HG03280 (cell line): ENCODE data around the gene TMEM242.

Experiments used
- ATAC-seq: cut with Tn5 transposase; IDR thresholded peaks from one replicate; pipeline ENCODE4 v1.9.1; 2021; ENCODE audit warnings: mild to moderate bottlenecking, moderate library complexity; ENCODE audit not compliant: unreplicated experiment

The TMEM242 gene

DNA sequence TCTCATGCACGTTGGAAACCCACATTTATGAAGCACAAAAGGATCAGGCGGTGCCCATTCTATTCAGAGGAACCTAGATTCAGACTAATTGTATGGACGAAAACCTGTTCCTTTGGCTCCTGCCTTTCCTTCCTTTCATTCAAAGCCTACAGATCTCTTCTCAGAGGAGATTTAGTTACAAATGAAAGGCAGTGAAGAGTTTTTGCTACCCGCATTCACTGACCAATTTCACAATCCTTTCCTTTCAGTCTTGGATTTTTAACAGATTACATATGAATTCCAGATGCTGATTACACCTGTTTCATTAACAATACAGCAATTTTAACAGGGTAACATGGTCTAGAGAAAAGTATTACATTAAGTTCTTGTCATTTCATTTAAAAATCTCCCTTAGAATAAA is 32.0 kb downstream of the TMEM242 start:
- no peak for ATAC-seq

DNA sequence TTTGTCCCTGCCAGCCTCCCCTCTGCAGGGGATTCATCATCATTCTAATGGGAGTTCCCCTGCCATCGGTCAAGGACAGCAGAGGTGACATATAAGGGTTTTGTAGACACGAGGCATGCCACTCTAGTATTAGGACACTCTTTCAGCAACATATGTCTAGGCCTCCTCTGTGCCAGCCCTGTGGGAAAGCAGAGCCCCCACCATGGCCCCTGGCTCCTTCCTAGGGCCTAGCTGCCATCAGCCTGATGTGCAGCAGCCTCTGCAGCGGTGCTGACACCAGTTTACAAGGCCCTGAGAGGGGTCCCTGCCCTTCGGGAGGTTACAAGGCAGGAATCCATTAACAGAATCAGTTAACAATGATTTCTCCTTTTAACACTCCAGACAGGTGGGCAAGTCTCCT is 32.5 kb downstream of the TMEM242 start:
- ATAC-seq: no peak

DNA sequence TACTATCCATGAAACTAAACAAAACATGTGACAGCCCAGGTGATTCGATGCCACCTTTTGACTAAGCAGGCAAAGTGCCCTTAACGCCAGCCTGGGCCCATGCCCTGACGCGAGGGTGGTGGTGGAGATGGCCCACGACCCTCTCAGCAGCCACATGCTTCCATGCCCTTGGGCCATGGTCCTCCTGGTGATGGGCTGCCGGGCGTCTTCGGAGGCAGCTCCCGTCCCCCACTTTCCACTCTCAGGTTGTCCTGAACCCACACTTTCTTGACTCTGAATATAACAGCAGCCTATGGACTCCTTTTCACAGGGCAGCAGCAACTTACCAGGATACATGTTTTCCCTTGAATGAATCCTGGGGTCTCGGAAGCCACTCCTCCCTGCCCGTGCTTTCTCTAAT is 33.6 kb downstream of the TMEM242 start:
- ATAC-seq: no peak

DNA sequence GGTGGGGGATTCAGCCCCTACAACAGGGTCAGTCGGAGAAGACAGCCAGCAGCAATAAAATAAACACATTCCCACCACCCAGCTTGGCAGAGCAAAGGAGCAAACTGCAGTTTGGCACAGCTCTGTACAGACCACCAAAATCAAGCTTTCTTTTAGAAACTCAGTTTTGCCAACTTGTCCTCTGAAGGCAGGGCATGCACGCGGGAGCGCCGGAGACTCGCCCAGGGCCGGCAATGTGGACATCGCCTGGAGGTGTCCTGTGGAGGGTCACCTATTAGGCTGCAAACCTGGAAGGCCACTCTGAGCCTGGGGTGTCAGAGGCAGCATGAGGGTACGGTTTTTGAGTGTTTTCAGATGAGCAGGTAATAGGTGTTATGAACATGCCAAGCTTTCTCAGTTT is 34.7 kb downstream of the TMEM242 start:
- no peak for ATAC-seq

DNA sequence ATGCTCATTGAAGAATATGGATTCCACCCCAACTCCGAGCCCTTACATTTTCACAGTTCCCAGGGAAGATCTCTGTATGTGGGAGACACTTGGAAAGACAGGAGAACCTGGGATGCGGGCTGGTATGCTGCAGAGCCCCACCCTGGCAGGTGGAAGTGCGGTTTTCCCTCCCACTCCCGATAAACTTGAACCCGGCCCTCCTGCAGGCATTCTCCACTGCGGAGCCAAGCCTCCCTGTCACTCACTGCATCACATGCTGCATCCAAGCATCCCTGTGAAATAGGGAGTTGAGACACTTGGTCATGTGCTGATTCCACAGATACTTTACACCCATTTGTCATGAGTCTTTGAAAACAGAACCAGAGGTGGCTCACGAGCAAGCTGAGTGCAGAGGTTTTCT is 35.4 kb downstream of the TMEM242 start:
- ATAC-seq: no peak

DNA sequence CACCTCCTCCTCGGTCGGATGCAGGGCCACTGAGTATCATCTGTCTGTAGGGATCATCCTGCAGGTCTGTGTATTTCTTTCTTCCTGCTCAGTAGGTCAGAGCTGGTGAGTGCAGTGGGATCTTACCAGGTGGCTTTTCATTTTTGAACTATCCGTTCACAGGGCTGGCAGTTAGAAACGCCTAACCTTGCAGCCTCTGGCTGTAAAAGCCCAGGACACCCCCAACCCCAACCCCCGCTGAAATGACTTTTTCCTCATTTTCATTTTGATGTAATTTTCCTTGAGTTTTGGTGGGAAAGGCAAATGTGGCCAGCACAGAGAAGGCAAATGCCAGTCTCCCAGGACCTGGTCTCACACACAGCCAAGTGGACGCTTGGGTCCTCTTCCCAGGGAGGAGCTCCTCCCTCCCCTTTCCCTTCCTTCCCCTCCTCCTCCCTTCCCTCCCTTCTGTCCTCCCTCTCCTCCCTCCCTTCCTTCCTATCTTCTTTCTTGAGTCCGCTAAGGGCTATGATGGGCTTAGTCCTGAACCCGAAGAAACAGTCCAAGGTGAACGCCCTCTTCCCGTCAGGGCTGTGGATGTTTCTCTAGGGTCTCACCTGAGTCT is 36.0 kb downstream of the TMEM242 start:
- no peak for ATAC-seq

DNA sequence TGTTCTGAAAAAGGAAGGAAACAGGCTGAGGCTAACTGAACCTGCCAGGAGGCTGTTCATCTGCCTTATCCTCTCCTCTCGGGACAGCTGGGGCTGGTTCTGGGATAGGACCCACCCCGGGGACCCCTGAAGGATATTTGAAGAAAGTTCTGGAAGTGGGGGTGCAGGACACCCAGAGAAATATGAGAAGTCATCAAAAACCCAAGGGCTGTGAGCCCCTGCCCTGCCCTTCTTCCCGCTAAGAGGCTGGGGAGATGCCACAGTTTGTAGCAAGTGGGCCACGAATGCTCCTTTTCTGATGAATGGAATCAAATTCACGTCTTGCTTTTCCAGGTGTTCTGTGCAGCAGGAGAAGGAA is 37.9 kb downstream of the TMEM242 start:
- no peak for ATAC-seq

DNA sequence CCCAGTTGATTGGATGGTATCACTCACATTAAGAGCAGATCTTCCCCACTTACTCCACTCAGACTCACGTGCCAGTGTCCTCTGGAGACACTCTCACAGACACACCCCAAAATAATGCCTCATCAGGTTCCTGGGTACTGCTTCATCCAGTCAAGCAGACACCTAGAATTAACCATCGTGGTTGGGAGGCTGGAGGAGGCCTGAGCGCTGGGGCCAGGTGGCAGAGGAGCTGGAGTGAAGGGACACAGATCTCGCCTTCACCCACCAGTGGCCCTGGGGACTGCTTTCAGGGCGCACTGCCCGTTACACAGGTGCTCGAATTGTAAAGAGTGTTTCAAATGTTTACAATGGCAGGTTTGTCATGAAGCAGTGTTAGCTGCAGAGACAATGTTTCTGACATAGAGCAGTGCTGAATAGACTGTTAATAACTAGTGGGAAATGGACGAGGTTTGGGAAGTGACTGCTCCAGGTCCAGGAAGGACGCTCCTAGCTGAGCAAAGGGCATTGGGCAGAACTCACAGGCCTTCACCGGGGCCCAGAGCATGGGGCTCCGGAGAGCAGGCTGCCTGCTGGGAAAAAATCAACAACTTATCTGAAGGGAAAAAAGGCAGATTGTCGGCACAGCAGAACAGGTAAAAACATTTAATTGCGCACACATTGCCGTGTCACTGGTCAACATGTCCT is 38.4 kb downstream of the TMEM242 start:
- no peak for ATAC-seq

DNA sequence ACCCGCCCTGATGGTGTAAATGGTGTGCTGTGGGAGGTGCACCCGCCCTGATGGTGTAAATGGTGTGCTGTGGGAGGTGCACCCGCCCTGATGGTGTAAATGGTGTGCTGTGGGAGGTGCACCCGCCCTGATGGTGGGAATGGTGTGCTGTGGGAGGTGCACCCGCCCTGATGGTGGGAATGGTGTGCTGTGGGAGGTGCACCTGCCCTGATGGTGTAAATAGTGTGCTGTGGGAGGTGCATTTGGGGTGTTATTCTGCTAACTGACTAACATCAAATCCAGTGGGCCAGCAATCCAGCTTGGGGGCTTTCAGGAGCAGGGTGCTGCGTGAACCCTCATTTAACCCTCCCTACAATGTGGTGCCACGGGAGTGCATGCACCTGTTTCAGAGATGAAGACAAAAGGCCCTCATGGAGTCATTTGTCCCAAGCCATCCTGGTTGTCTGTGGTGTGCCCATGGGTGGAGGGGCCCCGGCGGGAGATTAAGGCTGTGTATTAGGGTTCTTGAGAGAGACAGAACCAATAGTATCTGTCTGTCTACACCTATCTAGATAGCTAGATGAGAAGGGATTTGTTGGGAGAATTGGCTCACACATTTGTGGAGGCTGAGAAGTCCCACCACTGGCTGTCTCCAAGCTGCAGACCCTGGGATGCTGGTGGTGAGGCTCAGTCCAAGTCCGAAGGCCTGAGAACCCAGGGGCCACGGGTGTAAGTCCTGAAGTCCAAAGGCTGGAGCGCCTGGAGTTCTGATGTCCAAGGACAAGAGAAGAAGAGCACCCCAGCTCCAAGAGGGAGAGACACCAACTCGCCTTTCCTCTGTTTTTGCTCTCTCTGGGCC is 39.2 kb downstream of the TMEM242 start:
- ATAC-seq: no peak

DNA sequence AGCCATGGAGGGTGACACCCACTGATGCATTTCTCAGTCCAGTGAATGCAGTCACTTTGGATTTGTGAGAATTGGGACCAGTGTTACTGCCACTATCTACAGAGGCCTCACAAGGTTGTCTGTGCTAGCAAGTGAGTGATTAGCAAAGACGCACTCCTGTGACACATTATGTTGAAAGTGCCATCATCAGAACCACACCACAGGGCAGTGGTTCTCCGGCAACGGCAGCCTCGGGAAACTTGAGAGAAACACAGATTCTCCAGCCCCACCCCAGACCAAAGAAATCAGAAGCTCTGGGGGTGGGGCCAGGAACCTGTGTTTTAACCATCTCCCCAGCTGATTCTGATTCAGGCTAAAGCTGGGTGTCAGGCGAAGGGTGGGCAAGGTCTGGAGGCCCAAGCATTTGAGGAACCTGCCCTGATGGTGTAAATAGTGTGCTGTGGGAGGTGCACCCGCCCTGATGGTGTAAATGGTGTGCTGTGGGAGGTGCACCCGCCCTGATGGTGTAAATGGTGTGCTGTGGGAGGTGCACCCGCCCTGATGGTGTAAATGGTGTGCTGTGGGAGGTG is 39.9 kb downstream of the TMEM242 start:
- no peak for ATAC-seq

DNA sequence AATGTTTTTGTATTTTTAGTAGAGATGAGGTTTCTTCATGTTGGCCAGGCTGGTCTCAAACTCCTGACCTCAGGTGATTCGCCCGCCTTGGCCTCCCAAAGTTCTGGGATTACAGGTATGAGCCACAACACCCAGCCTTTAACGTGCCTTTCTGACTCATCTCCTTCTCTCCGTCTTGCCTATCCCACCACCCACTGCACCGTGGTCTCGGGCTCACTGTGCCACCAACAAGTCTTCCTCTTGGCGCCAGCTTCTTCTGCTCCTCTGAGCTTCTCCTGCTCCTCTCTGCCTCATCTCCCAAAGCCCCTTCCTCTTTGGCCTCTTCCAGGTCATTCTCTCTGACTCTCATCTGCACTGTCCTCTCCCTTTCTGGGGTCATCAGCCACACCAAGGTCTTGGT is 41.0 kb downstream of the TMEM242 start:
- ATAC-seq: no peak

DNA sequence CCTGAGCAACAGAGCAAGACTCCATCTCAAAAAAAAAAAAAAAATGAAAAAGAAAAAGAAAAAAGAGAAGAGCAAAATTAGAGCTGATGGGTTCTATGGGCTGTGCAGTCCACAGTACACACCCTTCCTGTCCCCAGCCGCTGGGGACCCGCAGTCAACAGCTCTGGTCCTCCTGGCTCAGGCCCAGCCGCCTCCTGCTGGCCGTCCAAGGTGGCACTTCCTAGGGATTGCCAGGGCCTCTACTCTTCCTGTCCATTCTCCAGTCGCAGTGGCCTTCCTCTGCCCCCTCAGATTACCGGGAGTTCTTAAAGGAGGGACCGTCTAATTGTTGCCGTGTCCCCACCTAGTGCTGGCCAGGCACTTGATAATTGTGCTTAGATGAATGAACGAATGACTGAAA is 41.7 kb downstream of the TMEM242 start:
- ATAC-seq: no peak

DNA sequence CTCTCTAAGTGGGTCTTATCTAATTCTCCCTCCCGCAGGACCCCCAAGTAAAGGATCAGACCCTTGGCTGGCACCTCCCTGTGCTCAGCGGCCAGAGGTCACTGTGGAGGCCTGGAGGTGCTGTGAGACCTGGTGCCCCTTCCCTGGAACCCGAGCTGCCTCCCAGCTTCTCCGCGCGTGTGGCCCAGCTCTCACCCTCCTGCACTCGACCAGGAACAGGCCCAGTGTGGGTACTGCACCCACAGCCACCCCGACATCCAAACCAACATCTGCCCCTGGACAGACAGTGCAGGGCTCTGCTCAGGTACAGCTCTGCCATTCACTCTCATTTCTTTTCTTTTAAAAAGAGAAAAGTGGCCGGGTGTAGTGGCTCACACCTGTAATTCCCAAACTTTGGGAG is 42.4 kb downstream of the TMEM242 start:
- no peak for ATAC-seq

DNA sequence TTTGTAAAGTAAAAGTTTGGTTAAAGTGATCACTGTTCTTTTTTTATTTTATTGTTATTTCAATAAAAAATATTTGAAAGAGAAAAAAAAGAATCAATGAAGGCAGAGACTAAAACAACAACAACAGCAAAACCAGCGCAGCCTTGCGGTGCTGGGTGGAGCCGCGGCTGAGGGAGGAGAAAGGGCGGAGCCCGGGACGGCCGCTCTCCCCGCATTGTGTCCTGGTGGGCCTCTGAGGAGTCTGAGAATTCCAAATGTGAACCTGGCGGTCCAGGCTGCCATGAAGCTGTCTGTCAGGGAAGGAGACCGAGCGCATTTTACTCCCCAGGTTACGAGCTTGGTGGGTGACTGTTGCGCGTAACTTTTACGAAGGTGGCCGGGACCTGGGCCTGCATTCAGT is 43.2 kb downstream of the TMEM242 start:
- ATAC-seq: no peak

DNA sequence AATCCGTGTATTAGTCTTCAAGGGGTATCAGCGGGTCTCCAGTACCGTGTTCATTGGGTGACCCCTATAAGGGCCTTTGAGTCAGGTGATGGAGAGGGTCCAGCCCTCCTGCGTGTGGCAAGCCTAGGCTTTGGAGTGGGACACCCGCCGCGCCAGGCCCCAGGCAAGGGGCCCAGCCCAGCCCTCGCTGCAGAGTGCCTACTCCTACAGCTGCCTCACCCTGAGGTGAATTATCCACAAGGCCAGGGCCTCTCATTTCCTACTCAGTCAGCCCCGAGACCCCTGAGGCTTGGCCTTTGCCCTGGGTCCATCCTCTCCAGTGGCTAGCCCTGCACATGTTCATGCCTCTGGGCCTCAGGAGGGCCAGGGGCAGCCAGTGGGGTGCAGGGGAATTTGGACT is 45.1 kb downstream of the TMEM242 start:
- ATAC-seq: no peak

DNA sequence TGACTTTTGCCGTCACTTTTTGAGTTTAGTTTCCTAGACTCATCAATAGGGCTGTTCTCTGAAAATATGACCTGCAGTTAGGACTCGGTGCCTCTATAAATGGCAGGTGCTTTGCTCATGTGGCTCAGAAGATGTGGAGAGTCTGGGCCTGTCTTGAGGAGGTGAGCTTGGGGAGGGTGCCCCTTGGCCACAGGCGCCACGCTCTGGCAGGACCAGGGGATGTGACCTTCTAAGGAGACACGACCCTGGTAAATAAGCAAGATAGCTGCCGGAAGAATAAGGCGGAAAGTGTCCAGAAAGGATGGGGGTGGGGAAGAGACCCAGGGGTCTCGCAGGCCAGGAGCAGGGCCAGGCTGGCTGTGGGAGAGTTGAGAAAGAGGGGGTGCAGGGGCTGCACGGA is 46.6 kb downstream of the TMEM242 start:
- no peak for ATAC-seq

DNA sequence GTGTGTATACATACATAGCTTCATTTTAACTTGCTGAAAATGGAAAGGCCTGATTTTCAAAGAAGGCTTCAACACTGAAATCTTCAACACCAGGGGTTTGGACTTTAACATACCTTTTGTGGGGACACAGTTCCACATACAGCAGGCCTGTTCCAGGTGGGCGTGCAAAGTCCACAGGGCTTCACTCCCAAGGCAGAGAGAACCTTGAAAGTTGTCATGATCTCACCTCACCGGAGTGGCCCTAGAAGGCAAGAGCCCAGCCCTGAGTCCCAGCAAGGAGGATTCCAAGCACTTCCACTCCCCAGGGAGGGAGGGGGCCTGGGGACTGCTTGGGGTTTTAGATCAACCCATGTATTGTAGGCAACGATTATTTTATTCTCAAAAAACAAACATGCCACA is 47.2 kb downstream of the TMEM242 start:
- ATAC-seq: no peak

DNA sequence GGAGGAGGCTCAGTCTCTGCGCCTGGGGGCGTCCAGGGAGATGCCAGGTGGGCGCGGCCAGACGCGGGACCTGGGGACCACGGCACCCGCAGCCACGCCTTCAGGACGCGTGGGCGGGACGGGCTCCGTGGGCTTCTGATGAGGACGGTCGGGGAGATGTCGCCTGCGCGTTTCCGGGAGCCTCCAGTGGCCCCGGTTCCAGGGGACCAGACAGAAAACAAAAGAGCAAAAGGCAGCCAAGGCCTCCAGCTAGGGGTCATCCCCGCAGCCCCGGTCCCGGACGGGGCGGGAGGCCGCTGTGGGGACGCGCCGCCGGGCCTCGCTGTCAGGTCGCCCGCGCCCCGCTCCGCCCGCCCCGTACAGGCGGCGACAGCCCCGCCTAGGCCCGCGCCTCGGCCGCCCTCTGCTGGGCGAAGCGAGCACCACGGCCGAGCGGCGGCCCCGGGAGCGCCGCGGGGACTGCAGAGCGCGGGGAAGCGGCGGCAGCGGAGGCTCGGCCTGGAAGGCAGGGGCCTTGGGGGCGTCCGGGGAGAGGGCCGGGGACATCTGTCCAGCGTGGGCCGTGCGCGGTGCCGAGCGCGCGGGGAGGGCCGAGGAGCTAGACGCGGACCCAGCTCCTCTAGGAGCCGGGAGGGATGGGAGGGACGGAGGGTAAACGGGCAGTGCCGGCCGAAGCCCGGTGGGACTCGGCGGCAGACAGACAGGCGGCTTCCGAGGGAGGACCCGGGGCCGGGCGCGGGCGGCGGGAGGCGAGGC is 48.7 kb downstream of the TMEM242 start:
- peak; percentile 96 for ATAC-seq

DNA sequence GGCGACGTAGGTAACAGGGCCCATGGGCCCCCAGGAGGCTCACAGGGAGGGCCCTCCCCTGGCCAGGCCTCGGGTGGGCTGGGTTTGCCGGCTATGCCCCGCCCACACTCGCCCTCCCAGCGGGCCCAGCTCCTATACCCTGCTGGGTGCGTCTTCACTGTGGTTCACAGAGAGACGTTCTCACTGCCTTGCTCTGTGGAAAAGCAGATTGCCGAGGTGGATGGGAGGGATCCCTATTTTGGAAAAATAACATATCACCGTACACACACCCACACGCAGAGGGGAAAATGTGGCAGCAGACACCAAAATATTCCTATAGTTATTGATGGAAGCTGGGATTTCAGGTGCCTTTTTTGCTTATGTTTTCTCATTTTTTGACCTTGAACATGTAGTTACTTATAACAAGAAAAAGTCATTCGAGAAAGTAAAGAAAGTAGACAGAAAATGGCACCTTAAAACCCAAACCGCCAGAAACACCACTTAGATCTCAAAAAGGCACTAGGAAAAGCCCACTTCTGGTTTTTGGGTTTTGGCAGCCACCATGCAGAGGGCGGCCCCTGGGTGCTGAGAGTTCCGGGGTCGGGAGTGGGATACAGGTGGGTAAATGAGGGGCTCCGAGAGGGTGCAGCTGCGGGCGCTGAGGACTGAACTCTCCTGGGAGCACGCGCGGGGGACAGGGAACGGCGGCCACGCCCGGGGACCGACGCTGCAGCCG is 49.4 kb downstream of the TMEM242 start:
- ATAC-seq: peak; percentile 38
